OCI-LY1 (cell line): Measurements from ENCODE around the gene GRIK2.

Experiments
- H2AFZ ChIP-seq: fragments of 200-600 bp; sonication (generic), shearing (Covaris generic); 2 replicates; pipeline ENCODE4 v1.6.0; 2014; ENCODE audit warnings: antibody characterized with exemption, mild to moderate bottlenecking, low read length
- H3F3A ChIP-seq: fragments of 200-600 bp; sonication (generic), shearing (Covaris generic); 2 replicates; pipeline ENCODE4 v1.6.0; 2014; ENCODE audit warnings: mild to moderate bottlenecking, antibody characterized with exemption, low read length, moderate library complexity; ENCODE audit not compliant: insufficient read depth
- H3K27ac ChIP-seq: fragments of 200-600 bp; sonication (generic); 2 replicates; pipeline ENCODE4 v1.5.1; 2014; ENCODE audit warnings: low read length, mixed run types, mild to moderate bottlenecking, low read depth; ENCODE audit not compliant: poor library complexity, severe bottlenecking
- H3K27me3 ChIP-seq: fragments of 200-600 bp; sonication (generic); 2 replicates; pipeline ENCODE4 v1.6.0; 2014; ENCODE audit warnings: antibody characterized with exemption, mild to moderate bottlenecking, low read length, moderate library complexity; ENCODE audit not compliant: insufficient read depth
- H3K36me3 ChIP-seq: fragments of 200-600 bp; sonication (generic); 2 replicates; pipeline ENCODE4 v1.6.1; 2014; ENCODE audit warnings: mild to moderate bottlenecking, antibody characterized with exemption, low read length, moderate library complexity, mixed read lengths; ENCODE audit not compliant: insufficient read depth
- H3K4me1 ChIP-seq: fragments of 200-600 bp; sonication (generic); 2 replicates; pipeline ENCODE4 v1.5.1; 2014; ENCODE audit warnings: mild to moderate bottlenecking, low read length, moderate library complexity; ENCODE audit not compliant: insufficient read depth, severe bottlenecking
- H3K4me2 ChIP-seq: fragments of 200-600 bp; sonication (generic), shearing (Covaris generic); 2 replicates; pipeline ENCODE4 v1.6.1; 2014; ENCODE audit warnings: low read length
- H3K4me3 ChIP-seq: fragments of 200-600 bp; sonication (generic); 2 replicates; pipeline ENCODE4 v1.5.1; 2014; ENCODE audit warnings: low read length, low read depth, mild to moderate bottlenecking, mixed read lengths; ENCODE audit not compliant: poor library complexity, severe bottlenecking
- H3K79me2 ChIP-seq: fragments of 200-600 bp; shearing (Covaris generic); 2 replicates; pipeline ENCODE4 v1.6.1; 2016; ENCODE audit warnings: mixed run types, low read length, mixed read lengths; ENCODE audit not compliant: insufficient read depth
- H3K9ac ChIP-seq: fragments of 200-600 bp; sonication (generic), shearing (Covaris generic); 2 replicates; pipeline ENCODE4 v1.6.1; 2014; ENCODE audit warnings: mild to moderate bottlenecking, low read length, mixed read lengths
- H3K9me2 ChIP-seq: fragments of 200-600 bp; sonication (generic), shearing (Covaris generic); 2 replicates; pipeline ENCODE4 v1.6.1; 2014; ENCODE audit warnings: low read depth, mild to moderate bottlenecking, low read length, mixed read lengths
- H3K9me3 ChIP-seq: fragments of 200-600 bp; shearing (Covaris generic); 2 replicates; pipeline ENCODE4 v1.6.1; 2014; ENCODE audit warnings: low read length, mixed read lengths
- H4K20me1 ChIP-seq: fragments of 200-600 bp; sonication (generic), shearing (Covaris generic); 2 replicates; pipeline ENCODE4 v1.6.0; 2016; ENCODE audit warnings: mild to moderate bottlenecking, low read length; ENCODE audit not compliant: insufficient read depth
- CTCF ChIP-seq: fragments of 200-600 bp; sonication (generic), shearing (Covaris generic); IDR thresholded peaks from 2 replicates; pipeline ENCODE4 v1.5.1; 2017; ENCODE audit warnings: mild to moderate bottlenecking, antibody characterized with exemption, low read length, moderate library complexity, mixed read lengths
- EZH2 ChIP-seq: fragments of 200-600 bp; sonication (generic), shearing (Covaris generic); IDR thresholded peaks from 2 replicates; pipeline ENCODE4 v1.8.0; 2017; ENCODE audit warnings: borderline replicate concordance, mixed run types, mild to moderate bottlenecking, antibody characterized with exemption, low read length, moderate library complexity, mixed read lengths

GRIK2 gene

GRCh38 chr6:101527467-101527866 is 134.0 kb downstream of the GRIK2 start:
- H3K9me3 ChIP-seq: no peaks in the 10 kb centered on the region
- H3K27ac ChIP-seq: no peak overlapping the region
- H3K4me3 ChIP-seq: no peak overlapping the region
- H3K79me2 ChIP-seq: no peaks in the 10 kb centered on the region
- no peaks in the 10 kb centered on the region for H3K9me2 ChIP-seq
- no peak overlapping the region for H3K4me2 ChIP-seq
- no peaks in the 10 kb centered on the region for H3F3A ChIP-seq
- H3K9ac ChIP-seq: no peak overlapping the region
- H4K20me1 ChIP-seq: no peaks in the 10 kb centered on the region
- no peak overlapping the region for H2AFZ ChIP-seq
- no peaks in the 10 kb centered on the region for H3K36me3 ChIP-seq
- H3K4me1 ChIP-seq: no peaks in the 10 kb centered on the region
- H3K27me3 ChIP-seq: no peaks in the 10 kb centered on the region
- TF ChIP-seq EZH2 (no peak), CTCF (no peak)

GRCh38 chr6:101528801-101529200 is 135.3 kb downstream of the GRIK2 start:
- Histone ChIP-seq H3F3A (no peaks in the 10 kb centered on the region), H4K20me1 (no peaks in the 10 kb centered on the region), H3K4me2 (no peak overlapping the region), H3K36me3 (no peaks in the 10 kb centered on the region), H3K9ac (no peak overlapping the region), H3K4me3 (no peak overlapping the region), H3K4me1 (no peaks in the 10 kb centered on the region), H3K9me2 (no peaks in the 10 kb centered on the region), H3K27ac (no peak overlapping the region), H3K79me2 (no peaks in the 10 kb centered on the region), H3K27me3 (no peaks in the 10 kb centered on the region), H2AFZ (no peak overlapping the region), H3K9me3 (no peaks in the 10 kb centered on the region)
- TF ChIP-seq EZH2: no peak
- no peak for TF ChIP-seq CTCF

GRCh38 chr6:101531538-101531937 is 138.0 kb downstream of the GRIK2 start:
- no peak overlapping the region for H3K9ac ChIP-seq
- TF ChIP-seq CTCF (no peak), EZH2 (no peak)
- no peak overlapping the region for H3K4me2 ChIP-seq
- H4K20me1 ChIP-seq: no peaks in the 10 kb centered on the region
- H3K27ac ChIP-seq: no peak overlapping the region
- no peaks in the 10 kb centered on the region for H3K36me3 ChIP-seq
- no peak overlapping the region for H2AFZ ChIP-seq
- H3K9me3 ChIP-seq: no peaks in the 10 kb centered on the region
- no peaks in the 10 kb centered on the region for H3K9me2 ChIP-seq
- H3K4me1 ChIP-seq: no peaks in the 10 kb centered on the region
- no peak overlapping the region for H3K4me3 ChIP-seq
- no peaks in the 10 kb centered on the region for H3K79me2 ChIP-seq
- no peaks in the 10 kb centered on the region for H3F3A ChIP-seq
- no peaks in the 10 kb centered on the region for H3K27me3 ChIP-seq
